GM23338 (cell line): ENCODE measurements around the gene GALNT14. TPM values are rescaled to one million over a fixed set of nuclear protein-coding genes. Genes with fewer than 3 reads are reported as not detected.

Source experiments
- ATAC-seq: fragments of 200-7000 bp; cut with Tn5 transposase; 3 replicates; pipeline ENCODE4 v1.9.1; 2020
- DNase-seq: peaks from one replicate; pipeline ENCODE4 v3.0.0-alpha.2; 2015; ENCODE audit warnings: low spot score
- H2AFZ ChIP-seq: fragments of 200-600 bp; sonication (generic); 2 replicates; pipeline ENCODE4 v1.8.0; 2016; ENCODE audit warnings: antibody characterized with exemption, mild to moderate bottlenecking, moderate library complexity
- H3F3A ChIP-seq: fragments of 200-600 bp; sonication (generic); replicated peaks from 2 replicates; pipeline ENCODE4 v1.8.0; 2017; ENCODE audit warnings: antibody characterized with exemption, mixed run types, low read depth
- H3K27ac ChIP-seq: fragments of 200-600 bp; sonication (generic); 2 replicates; pipeline ENCODE4 v1.6.1; 2016; ENCODE audit warnings: low read depth
- H3K27me3 ChIP-seq: fragments of 200-600 bp; sonication (generic); 2 replicates; pipeline ENCODE4 v1.8.0; 2016; ENCODE audit warnings: mild to moderate bottlenecking, mixed run types, moderate library complexity; ENCODE audit not compliant: insufficient read depth
- H3K36me3 ChIP-seq: fragments of 200-600 bp; sonication (generic); 2 replicates; pipeline ENCODE4 v1.8.0; 2016; ENCODE audit warnings: mild to moderate bottlenecking; ENCODE audit not compliant: insufficient read depth
- H3K4me1 ChIP-seq: fragments of 200-600 bp; sonication (generic); 2 replicates; pipeline ENCODE4 v1.8.0; 2016; ENCODE audit warnings: mild to moderate bottlenecking, moderate library complexity; ENCODE audit not compliant: insufficient read depth
- H3K4me2 ChIP-seq: fragments of 200-600 bp; sonication (generic); 2 replicates; pipeline ENCODE4 v1.7.1; 2017; ENCODE audit warnings: mixed run types
- H3K4me3 ChIP-seq: fragments of 200-600 bp; sonication (generic); 2 replicates; pipeline ENCODE4 v1.6.1; 2016; ENCODE audit warnings: mixed run types
- H3K79me2 ChIP-seq: fragments of 200-600 bp; sonication (generic); replicated peaks from 2 replicates; pipeline ENCODE4 v1.8.0; 2017; ENCODE audit warnings: mild to moderate bottlenecking; ENCODE audit not compliant: insufficient read depth
- H3K9me2 ChIP-seq: fragments of 200-600 bp; sonication (generic); 2 replicates; pipeline ENCODE4 v1.8.0; 2017; ENCODE audit not compliant: insufficient read depth
- H4K20me1 ChIP-seq: fragments of 200-600 bp; sonication (generic); replicated peaks from 2 replicates; pipeline ENCODE4 v1.8.0; 2017; ENCODE audit warnings: mild to moderate bottlenecking; ENCODE audit not compliant: insufficient read depth
- H3K27ac Mint-ChIP-seq: 2 replicates; pipeline ENCODE4 v1.8.0; 2020; ENCODE audit warnings: inconsistent platforms, mild to moderate bottlenecking, moderate library complexity, mixed read lengths
- H3K27me3 Mint-ChIP-seq: 3 replicates; pipeline ENCODE4 v1.8.0; 2022; ENCODE audit warnings: low read depth, mild to moderate bottlenecking, moderate library complexity, mixed read lengths, inconsistent platforms; ENCODE audit not compliant: insufficient read depth, poor library complexity
- H3K36me3 Mint-ChIP-seq: 3 replicates; pipeline ENCODE4 v1.8.0; 2021; ENCODE audit warnings: low read depth, mild to moderate bottlenecking, inconsistent platforms, moderate library complexity, mixed read lengths
- H3K4me1 Mint-ChIP-seq: 3 replicates; pipeline ENCODE4 v1.8.0; 2020; ENCODE audit warnings: mild to moderate bottlenecking, inconsistent platforms, mixed read lengths
- H3K4me3 Mint-ChIP-seq: 3 replicates; pipeline ENCODE4 v1.8.0; 2021; ENCODE audit warnings: moderate library complexity, mild to moderate bottlenecking, inconsistent platforms, mixed read lengths
- H3K9me3 Mint-ChIP-seq: 3 replicates; pipeline ENCODE4 v1.8.0; 2020; ENCODE audit warnings: moderate library complexity, mild to moderate bottlenecking, inconsistent platforms, mixed read lengths
- CREB1 ChIP-seq: fragments of 250-450 bp; sonication (Bioruptor Pico); IDR thresholded peaks from 2 replicates; pipeline ENCODE4 v1.5.0; 2020; ENCODE audit warnings: low read depth, mild to moderate bottlenecking, moderate library complexity
- CTCF ChIP-seq, 2 experiments: fragments of 200-600 bp in 1 of 2; sonication (generic) in 1 of 2; conservative IDR thresholded peaks; 2 replicates each; pipeline versions ENCODE4 v1.5.1 to v1.6.1; 2016 to 2017; ENCODE audit warnings: antibody characterized with exemption in 2 of 2, low read depth in 2 of 2, mild to moderate bottlenecking in 2 of 2, moderate library complexity in 1 of 2
- ETS1 ChIP-seq: IDR thresholded peaks from 2 replicates; pipeline ENCODE4 v1.6.1; 2016; ENCODE audit warnings: antibody characterized with exemption
- EZH2 ChIP-seq: fragments of 200-600 bp; sonication (generic); IDR thresholded peaks from one replicate; pipeline ENCODE4 v1.8.0; 2017; ENCODE audit warnings: antibody characterized with exemption, mild to moderate bottlenecking, low read depth; ENCODE audit not compliant: unreplicated experiment
- EZH2phosphoT487 ChIP-seq: fragments of 200-600 bp; sonication (generic); IDR thresholded peaks from one replicate; pipeline ENCODE4 v1.8.1; 2018; ENCODE audit warnings: antibody characterized with exemption; ENCODE audit not compliant: unreplicated experiment
- JUNB ChIP-seq: IDR thresholded peaks from one replicate; pipeline ENCODE4 v1.6.1; 2016; ENCODE audit warnings: antibody characterized with exemption; ENCODE audit not compliant: unreplicated experiment
- NANOG ChIP-seq: IDR thresholded peaks from 2 replicates; pipeline ENCODE4 v1.6.1; 2016; ENCODE audit warnings: antibody characterized with exemption, borderline replicate concordance
- POLR2AphosphoS5 ChIP-seq: IDR thresholded peaks from 2 replicates; pipeline ENCODE4 v1.6.1; 2016; ENCODE audit warnings: antibody characterized with exemption, low read depth
- STAT1 ChIP-seq: IDR thresholded peaks from one replicate; pipeline ENCODE4 v1.6.1; 2016; ENCODE audit warnings: antibody characterized with exemption; ENCODE audit not compliant: unreplicated experiment
- ZNF114 ChIP-seq: fragments of 250-450 bp; sonication (Bioruptor Pico); IDR thresholded peaks from 2 replicates; pipeline ENCODE4 v1.5.0; 2020; ENCODE audit warnings: mild to moderate bottlenecking, moderate library complexity
- ZNF331 ChIP-seq: fragments of 250-450 bp; sonication (Bioruptor Pico); IDR thresholded peaks from 2 replicates; pipeline ENCODE4 v1.5.0; 2020; ENCODE audit warnings: low read depth, mild to moderate bottlenecking, moderate library complexity
- polyA plus RNA-seq: library from polyadenylated mRNA; unstranded; fragments of >200 nt; fragmentation: Nextera tagmentation; extraction: Ambion mirVana; gene quantifications from 2 replicates; pipeline ENCODE4 v1.2.1, GENCODE V29; 2016
- total RNA-seq: library from RNA; depleted of rRNA; stranded (reverse); fragments of >200 nt; shearing (Covaris generic); gene quantifications from 2 replicates; pipeline ENCODE4 v1.2.3, GENCODE V29; 2014
- TF ChIP-seq, protein P1 (sequence below): IDR thresholded peaks from one replicate; pipeline ENCODE4 v1.6.1; 2018; ENCODE audit warnings: antibody characterized with exemption; ENCODE audit not compliant: unreplicated experiment
- TF ChIP-seq, protein P2 (sequence below): fragments of 250-450 bp; sonication (Bioruptor Pico); IDR thresholded peaks from 2 replicates; pipeline ENCODE4 v1.5.0; 2020; ENCODE audit warnings: mild to moderate bottlenecking, moderate library complexity

Gene GALNT14
- total and polyA plus RNA-seq, 2 experiments from 2014 or later: 5.4 to 7.7 TPM

- Histone ChIP-seq H3K36me3 (no peaks in the 10 kb centered on the region), H3K27me3 (no peaks in the 10 kb centered on the region), H3K4me3 (no peak overlapping the region), H3K9me2 (no peaks in the 10 kb centered on the region), H3K4me1 (peaks cover 12% of the 10 kb centered on the region), H3K4me2 (no peak overlapping the region), H2AFZ (no peak overlapping the region), H3K79me2 (no peaks in the 10 kb centered on the region), H4K20me1 (no peaks in the 10 kb centered on the region), H3K27ac (no peak overlapping the region), H3F3A (no peaks in the 10 kb centered on the region)
- peaks cover 18% of the 10 kb centered on the region for H3K4me1 Mint-ChIP-seq
- H3K9me3 Mint-ChIP-seq: no peaks in the 10 kb centered on the region
- H3K4me3 Mint-ChIP-seq: no peak overlapping the region
- no peak overlapping the region for H3K27ac Mint-ChIP-seq
- no peak for ATAC-seq
- H3K36me3 Mint-ChIP-seq: no peaks in the 10 kb centered on the region
- no peaks in the 10 kb centered on the region for H3K27me3 Mint-ChIP-seq
- DNase-seq: no peak
- TF ChIP-seq, protein P1, sequence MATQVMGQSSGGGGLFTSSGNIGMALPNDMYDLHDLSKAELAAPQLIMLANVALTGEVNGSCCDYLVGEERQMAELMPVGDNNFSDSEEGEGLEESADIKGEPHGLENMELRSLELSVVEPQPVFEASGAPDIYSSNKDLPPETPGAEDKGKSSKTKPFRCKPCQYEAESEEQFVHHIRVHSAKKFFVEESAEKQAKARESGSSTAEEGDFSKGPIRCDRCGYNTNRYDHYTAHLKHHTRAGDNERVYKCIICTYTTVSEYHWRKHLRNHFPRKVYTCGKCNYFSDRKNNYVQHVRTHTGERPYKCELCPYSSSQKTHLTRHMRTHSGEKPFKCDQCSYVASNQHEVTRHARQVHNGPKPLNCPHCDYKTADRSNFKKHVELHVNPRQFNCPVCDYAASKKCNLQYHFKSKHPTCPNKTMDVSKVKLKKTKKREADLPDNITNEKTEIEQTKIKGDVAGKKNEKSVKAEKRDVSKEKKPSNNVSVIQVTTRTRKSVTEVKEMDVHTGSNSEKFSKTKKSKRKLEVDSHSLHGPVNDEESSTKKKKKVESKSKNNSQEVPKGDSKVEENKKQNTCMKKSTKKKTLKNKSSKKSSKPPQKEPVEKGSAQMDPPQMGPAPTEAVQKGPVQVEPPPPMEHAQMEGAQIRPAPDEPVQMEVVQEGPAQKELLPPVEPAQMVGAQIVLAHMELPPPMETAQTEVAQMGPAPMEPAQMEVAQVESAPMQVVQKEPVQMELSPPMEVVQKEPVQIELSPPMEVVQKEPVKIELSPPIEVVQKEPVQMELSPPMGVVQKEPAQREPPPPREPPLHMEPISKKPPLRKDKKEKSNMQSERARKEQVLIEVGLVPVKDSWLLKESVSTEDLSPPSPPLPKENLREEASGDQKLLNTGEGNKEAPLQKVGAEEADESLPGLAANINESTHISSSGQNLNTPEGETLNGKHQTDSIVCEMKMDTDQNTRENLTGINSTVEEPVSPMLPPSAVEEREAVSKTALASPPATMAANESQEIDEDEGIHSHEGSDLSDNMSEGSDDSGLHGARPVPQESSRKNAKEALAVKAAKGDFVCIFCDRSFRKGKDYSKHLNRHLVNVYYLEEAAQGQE: no peak
- no peak for TF ChIP-seq ETS1
- TF ChIP-seq CREB1 (CRISPR knock-in tag): no peak
- TF ChIP-seq EZH2phosphoT487: no peak
- no peak for TF ChIP-seq ZNF331 (CRISPR knock-in tag)
- no peak for TF ChIP-seq CTCF (conservative IDR thresholded peaks at IDR 0.05; ENCODE audit: low read depth in 2 of 2)
- TF ChIP-seq POLR2AphosphoS5: no peak
- no peak for TF ChIP-seq ZNF114
- TF ChIP-seq JUNB: no peak
- TF ChIP-seq STAT1: no peak
- TF ChIP-seq, protein P2, sequence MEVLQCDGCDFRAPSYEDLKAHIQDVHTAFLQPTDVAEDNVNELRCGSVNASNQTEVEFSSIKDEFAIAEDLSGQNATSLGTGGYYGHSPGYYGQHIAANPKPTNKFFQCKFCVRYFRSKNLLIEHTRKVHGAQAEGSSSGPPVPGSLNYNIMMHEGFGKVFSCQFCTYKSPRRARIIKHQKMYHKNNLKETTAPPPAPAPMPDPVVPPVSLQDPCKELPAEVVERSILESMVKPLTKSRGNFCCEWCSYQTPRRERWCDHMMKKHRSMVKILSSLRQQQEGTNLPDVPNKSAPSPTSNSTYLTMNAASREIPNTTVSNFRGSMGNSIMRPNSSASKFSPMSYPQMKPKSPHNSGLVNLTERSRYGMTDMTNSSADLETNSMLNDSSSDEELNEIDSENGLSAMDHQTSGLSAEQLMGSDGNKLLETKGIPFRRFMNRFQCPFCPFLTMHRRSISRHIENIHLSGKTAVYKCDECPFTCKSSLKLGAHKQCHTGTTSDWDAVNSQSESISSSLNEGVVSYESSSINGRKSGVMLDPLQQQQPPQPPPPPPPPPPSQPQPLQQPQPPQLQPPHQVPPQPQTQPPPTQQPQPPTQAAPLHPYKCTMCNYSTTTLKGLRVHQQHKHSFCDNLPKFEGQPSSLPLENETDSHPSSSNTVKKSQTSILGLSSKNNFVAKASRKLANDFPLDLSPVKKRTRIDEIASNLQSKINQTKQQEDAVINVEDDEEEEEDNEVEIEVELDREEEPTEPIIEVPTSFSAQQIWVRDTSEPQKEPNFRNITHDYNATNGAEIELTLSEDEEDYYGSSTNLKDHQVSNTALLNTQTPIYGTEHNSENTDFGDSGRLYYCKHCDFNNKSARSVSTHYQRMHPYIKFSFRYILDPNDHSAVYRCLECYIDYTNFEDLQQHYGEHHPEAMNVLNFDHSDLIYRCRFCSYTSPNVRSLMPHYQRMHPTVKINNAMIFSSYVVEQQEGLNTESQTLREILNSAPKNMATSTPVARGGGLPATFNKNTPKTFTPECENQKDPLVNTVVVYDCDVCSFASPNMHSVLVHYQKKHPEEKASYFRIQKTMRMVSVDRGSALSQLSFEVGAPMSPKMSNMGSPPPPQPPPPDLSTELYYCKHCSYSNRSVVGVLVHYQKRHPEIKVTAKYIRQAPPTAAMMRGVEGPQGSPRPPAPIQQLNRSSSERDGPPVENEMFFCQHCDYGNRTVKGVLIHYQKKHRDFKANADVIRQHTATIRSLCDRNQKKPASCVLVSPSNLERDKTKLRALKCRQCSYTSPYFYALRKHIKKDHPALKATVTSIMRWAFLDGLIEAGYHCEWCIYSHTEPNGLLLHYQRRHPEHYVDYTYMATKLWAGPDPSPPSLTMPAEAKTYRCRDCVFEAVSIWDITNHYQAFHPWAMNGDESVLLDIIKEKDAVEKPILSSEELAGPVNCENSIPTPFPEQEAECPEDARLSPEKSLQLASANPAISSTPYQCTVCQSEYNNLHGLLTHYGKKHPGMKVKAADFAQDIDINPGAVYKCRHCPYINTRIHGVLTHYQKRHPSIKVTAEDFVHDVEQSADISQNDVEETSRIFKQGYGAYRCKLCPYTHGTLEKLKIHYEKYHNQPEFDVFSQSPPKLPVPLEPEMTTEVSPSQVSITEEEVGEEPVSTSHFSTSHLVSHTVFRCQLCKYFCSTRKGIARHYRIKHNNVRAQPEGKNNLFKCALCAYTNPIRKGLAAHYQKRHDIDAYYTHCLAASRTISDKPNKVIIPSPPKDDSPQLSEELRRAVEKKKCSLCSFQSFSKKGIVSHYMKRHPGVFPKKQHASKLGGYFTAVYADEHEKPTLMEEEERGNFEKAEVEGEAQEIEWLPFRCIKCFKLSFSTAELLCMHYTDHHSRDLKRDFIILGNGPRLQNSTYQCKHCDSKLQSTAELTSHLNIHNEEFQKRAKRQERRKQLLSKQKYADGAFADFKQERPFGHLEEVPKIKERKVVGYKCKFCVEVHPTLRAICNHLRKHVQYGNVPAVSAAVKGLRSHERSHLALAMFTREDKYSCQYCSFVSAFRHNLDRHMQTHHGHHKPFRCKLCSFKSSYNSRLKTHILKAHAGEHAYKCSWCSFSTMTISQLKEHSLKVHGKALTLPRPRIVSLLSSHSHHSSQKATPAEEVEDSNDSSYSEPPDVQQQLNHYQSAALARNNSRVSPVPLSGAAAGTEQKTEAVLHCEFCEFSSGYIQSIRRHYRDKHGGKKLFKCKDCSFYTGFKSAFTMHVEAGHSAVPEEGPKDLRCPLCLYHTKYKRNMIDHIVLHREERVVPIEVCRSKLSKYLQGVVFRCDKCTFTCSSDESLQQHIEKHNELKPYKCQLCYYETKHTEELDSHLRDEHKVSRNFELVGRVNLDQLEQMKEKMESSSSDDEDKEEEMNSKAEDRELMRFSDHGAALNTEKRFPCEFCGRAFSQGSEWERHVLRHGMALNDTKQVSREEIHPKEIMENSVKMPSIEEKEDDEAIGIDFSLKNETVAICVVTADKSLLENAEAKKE (CRISPR knock-in tag): no peak
- no peak for TF ChIP-seq EZH2
- TF ChIP-seq NANOG: no peak
Observed at GRCh38 chr2:31075941-31076590, 62.2 kb downstream of the GALNT14 start.
